GM19463 (cell line): ENCODE results near the gene COASY.
A peak's percentile ranks its signal among the peaks of the same experiment; 100 is the strongest.
"Not testable (repeated sequence)": the region's sequence is repeated elsewhere in the genome, so short reads cannot be mapped to it uniquely, and the experiment has no call there.

Experiments used
- ATAC-seq: cut with Tn5 transposase; IDR thresholded peaks from one replicate; pipeline ENCODE4 v1.9.1; 2021; ENCODE audit warnings: mild to moderate bottlenecking, moderate library complexity; ENCODE audit not compliant: unreplicated experiment

The COASY gene

GRCh38 chr17:42552736-42553135 is 9.2 kb upstream of the COASY start, which contains the start of gene HSD17B1:
Gene HSD17B1, plus strand, starts transcription at chr17:42552923. Its CDS starts 11 bp downstream, at chr17:42552934.
- not testable (repeated sequence) for ATAC-seq

GRCh38 chr17:42553161-42553818 is 8.7 kb upstream of the COASY start:
- no peak for ATAC-seq

- no peak for ATAC-seq
Measured at GRCh38 chr17:42553866-42554249, 8.1 kb upstream of the COASY start.

- peak; percentile 91 for ATAC-seq
Measured at GRCh38 chr17:42554250-42555121, 7.5 kb upstream of the COASY start.

- no peak for ATAC-seq
Measured at GRCh38 chr17:42555122-42555622, 6.8 kb upstream of the COASY start.

GRCh38 chr17:42555961-42556617 is 5.9 kb upstream of the COASY start:
- not testable (repeated sequence) for ATAC-seq

GRCh38 chr17:42559075-42559474 is 2.9 kb upstream of the COASY start:
- ATAC-seq = no peak

- no peak for ATAC-seq
Measured at GRCh38 chr17:42560246-42560645, 1.7 kb upstream of the COASY start.

- no peak for ATAC-seq
Measured at GRCh38 chr17:42562388-42563142, 617 bp downstream of the COASY start.

GRCh38 chr17:42563143-42563509 is 1.2 kb downstream of the COASY start:
- ATAC-seq = no peak

GRCh38 chr17:42563543-42563942 is 1.6 kb downstream of the COASY start:
- ATAC-seq = no peak

- no peak for ATAC-seq
Measured at GRCh38 chr17:42563950-42564349, 2.0 kb downstream of the COASY start.

GRCh38 chr17:42564815-42565522 is 3.0 kb downstream of the COASY start:
- ATAC-seq = no peak

- ATAC-seq = no peak
Measured at GRCh38 chr17:42565523-42566214, 3.7 kb downstream of the COASY start.

- no peak for ATAC-seq
Measured at GRCh38 chr17:42566215-42566882, 4.4 kb downstream of the COASY start.

- peak; percentile 58 for ATAC-seq
Measured at GRCh38 chr17:42566883-42567573, 5.1 kb downstream of the COASY start, which contains the start of gene MLX. Gene MLX, plus strand, starts transcription at chr17:42567100. Its CDS starts 25 bp downstream, at chr17:42567125.

- no peak for ATAC-seq
Measured at GRCh38 chr17:42568341-42569111, 6.6 kb downstream of the COASY start.
